Measurements from ENCODE around the gene RNU6-1.

DNA sequence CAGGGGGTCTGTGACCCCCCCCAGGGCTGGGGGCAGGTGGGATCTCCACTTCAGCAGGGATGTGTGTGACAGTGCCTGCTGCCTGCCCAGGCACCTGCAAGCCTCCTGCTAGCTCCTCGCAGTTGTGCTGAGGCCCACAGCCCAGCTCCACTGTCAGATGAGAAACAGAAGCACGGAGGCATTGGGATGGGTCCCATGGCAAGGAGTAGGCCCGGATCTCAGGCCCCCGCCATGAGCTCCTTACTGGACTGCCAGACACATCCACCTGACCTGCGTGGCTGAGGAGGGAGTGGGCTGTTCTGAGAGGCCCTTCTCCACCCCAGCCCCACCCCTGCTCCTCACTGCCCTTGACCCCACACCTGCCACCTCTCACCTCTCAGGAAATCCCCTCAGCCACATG lies 32.7 kb downstream of the RNU6-1 start:
- TF ChIP-seq, protein P1, sequence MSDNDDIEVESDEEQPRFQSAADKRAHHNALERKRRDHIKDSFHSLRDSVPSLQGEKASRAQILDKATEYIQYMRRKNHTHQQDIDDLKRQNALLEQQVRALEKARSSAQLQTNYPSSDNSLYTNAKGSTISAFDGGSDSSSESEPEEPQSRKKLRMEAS (IDR thresholded peaks at IDR 0.05; ENCODE audit: insufficient read depth, insufficient read length) = no peak
- TF ChIP-seq, protein P2, sequence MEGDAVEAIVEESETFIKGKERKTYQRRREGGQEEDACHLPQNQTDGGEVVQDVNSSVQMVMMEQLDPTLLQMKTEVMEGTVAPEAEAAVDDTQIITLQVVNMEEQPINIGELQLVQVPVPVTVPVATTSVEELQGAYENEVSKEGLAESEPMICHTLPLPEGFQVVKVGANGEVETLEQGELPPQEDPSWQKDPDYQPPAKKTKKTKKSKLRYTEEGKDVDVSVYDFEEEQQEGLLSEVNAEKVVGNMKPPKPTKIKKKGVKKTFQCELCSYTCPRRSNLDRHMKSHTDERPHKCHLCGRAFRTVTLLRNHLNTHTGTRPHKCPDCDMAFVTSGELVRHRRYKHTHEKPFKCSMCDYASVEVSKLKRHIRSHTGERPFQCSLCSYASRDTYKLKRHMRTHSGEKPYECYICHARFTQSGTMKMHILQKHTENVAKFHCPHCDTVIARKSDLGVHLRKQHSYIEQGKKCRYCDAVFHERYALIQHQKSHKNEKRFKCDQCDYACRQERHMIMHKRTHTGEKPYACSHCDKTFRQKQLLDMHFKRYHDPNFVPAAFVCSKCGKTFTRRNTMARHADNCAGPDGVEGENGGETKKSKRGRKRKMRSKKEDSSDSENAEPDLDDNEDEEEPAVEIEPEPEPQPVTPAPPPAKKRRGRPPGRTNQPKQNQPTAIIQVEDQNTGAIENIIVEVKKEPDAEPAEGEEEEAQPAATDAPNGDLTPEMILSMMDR (IDR thresholded peaks at IDR 0.05; ENCODE audit: extremely low read depth in 1 of 2, insufficient read depth in 1 of 2, low read depth in 1 of 2, low read length in 2 of 2) = no peak
- TF ChIP-seq EZH2 (IDR thresholded peaks at IDR 0.05; ENCODE audit: borderline replicate concordance, low read depth, low read length, severe bottlenecking) = no peak

All from endothelial cell of umbilical vein (primary cell).